Umbilical cord (tissue), 2 donors: Measurements from ENCODE around the gene UNC5C. TPM values are rescaled to one million over a fixed set of nuclear protein-coding genes. Genes with fewer than 3 reads are reported as not detected.

Source experiments
- DNase-seq: peaks from one replicate; pipeline ENCODE4 v3.0.0-alpha.2; 2015; ENCODE audit warnings: low spot score
- total RNA-seq: library from RNA; depleted of rRNA; stranded (reverse); fragments of >200 nt; gene quantifications from one replicate; pipeline ENCODE4 v1.2.3, GENCODE V29; 2014; ENCODE audit warnings: low replicate concordance; ENCODE audit not compliant: insufficient read depth

UNC5C gene
- total RNA-seq, 1 donor from 2014 or later, result 4.6 TPM

GRCh38 chr4:95348418-95348817 lies 200.4 kb downstream of the UNC5C start:
- no peak for DNase-seq

- DNase-seq, result no peak
These were observed 205.5 kb downstream of the UNC5C start for GRCh38 chr4:95343235-95343634.

- no peak for DNase-seq
These were observed 208.6 kb downstream of the UNC5C start for GRCh38 chr4:95340191-95340590.

GRCh38 chr4:95325665-95326064 lies 223.1 kb downstream of the UNC5C start:
- no peak for DNase-seq

- no peak for DNase-seq
These were observed 229.6 kb downstream of the UNC5C start for GRCh38 chr4:95319169-95319568.

GRCh38 chr4:95318483-95318882 lies 230.3 kb downstream of the UNC5C start:
- DNase-seq, result peak; percentile 40

GRCh38 chr4:95318044-95318443 lies 230.7 kb downstream of the UNC5C start:
- no peak for DNase-seq

- peak; percentile 75 for DNase-seq
These were observed 231.5 kb downstream of the UNC5C start for GRCh38 chr4:95317085-95317793.

- no peak for DNase-seq
These were observed 234.2 kb downstream of the UNC5C start for GRCh38 chr4:95314573-95314972.

GRCh38 chr4:95304898-95305297 lies 243.9 kb downstream of the UNC5C start:
- DNase-seq, result no peak

- DNase-seq, result no peak
These were observed 248.5 kb downstream of the UNC5C start for GRCh38 chr4:95300304-95300703.

GRCh38 chr4:95296052-95296451 lies 252.7 kb downstream of the UNC5C start:
- DNase-seq, result no peak

GRCh38 chr4:95295157-95295556 lies 253.6 kb downstream of the UNC5C start:
- peak; percentile 55 for DNase-seq

GRCh38 chr4:95294321-95294720 lies 254.5 kb downstream of the UNC5C start:
- DNase-seq, result no peak

GRCh38 chr4:95293014-95293413 lies 255.8 kb downstream of the UNC5C start:
- DNase-seq, result no peak

- no peak for DNase-seq
These were observed 258.1 kb downstream of the UNC5C start for GRCh38 chr4:95290702-95291101.

GRCh38 chr4:95289028-95289634 lies 259.6 kb downstream of the UNC5C start:
- DNase-seq, result peak; percentile 64

- no peak for DNase-seq
These were observed 260.2 kb downstream of the UNC5C start for GRCh38 chr4:95288552-95288951.

- DNase-seq, result no peak
These were observed 263.0 kb downstream of the UNC5C start for GRCh38 chr4:95285797-95286196.

GRCh38 chr4:95284655-95285054 lies 264.1 kb downstream of the UNC5C start:
- DNase-seq, result no peak

- DNase-seq, result peak; percentile 94
These were observed 265.5 kb downstream of the UNC5C start for GRCh38 chr4:95283320-95283719.

- DNase-seq, result no peak
These were observed 276.0 kb downstream of the UNC5C start for GRCh38 chr4:95272797-95273196.

- DNase-seq, result no peak
These were observed 276.7 kb downstream of the UNC5C start for GRCh38 chr4:95272036-95272435.
